GM12878 (cell line): ENCODE measurements around the gene WNT16. TPM values are rescaled to one million over a fixed set of nuclear protein-coding genes. Genes with fewer than 3 reads are reported as not detected.

Experiments
- ASH2L ChIP-seq: fragments of 300-600, 200-600 bp; sonication (generic); IDR thresholded peaks from 2 replicates; pipeline ENCODE4 v1.6.1; 2017; ENCODE audit warnings: low read depth, mild to moderate bottlenecking, borderline replicate concordance
- BACH1 ChIP-seq: fragments of 450-650 bp; IDR thresholded peaks from 2 replicates; pipeline ENCODE4 v1.6.1; 2017; ENCODE audit warnings: mild to moderate bottlenecking, borderline replicate concordance
- BCL11A ChIP-seq: IDR thresholded peaks from 2 replicates; pipeline ENCODE4 v1.6.1; 2011; ENCODE audit warnings: low read depth, low read length
- CHD1 ChIP-seq: IDR thresholded peaks from 2 replicates; pipeline ENCODE4 v1.6.1; 2012; ENCODE audit warnings: low read depth, low read length, improper control_type of control experiment
- CHD2 ChIP-seq: IDR thresholded peaks from 2 replicates; pipeline ENCODE4 v1.6.1; 2011; ENCODE audit warnings: low read depth, low read length, improper control_type of control experiment, borderline replicate concordance
- FOS ChIP-seq: IDR thresholded peaks from 3 replicates; pipeline ENCODE4 v1.6.1; 2011; ENCODE audit warnings: borderline replicate concordance; ENCODE audit not compliant: insufficient read length; ENCODE audit errors: extremely low read depth
- GABPA ChIP-seq: IDR thresholded peaks from 2 replicates; pipeline ENCODE4 v1.6.1; 2014; ENCODE audit warnings: antibody characterized with exemption, low read depth, mild to moderate bottlenecking, inconsistent platforms
- HCFC1 ChIP-seq: fragments of 150-350 bp; IDR thresholded peaks from 2 replicates; pipeline ENCODE4 v1.6.1; 2014; ENCODE audit warnings: low read length
- HDGF ChIP-seq: fragments of 450-650 bp; IDR thresholded peaks from 2 replicates; pipeline ENCODE4 v1.6.1; 2016; ENCODE audit warnings: antibody characterized with exemption
- IKZF1 ChIP-seq: fragments of 450-650 bp; conservative IDR thresholded peaks from 2 replicates; pipeline ENCODE4 v1.6.1; 2017; ENCODE audit warnings: antibody characterized with exemption, mild to moderate bottlenecking
- IKZF2 ChIP-seq, 2 experiments: fragments of 450-650 bp; IDR thresholded peaks; 2 replicates each; pipeline ENCODE4 v1.6.1; 2017; ENCODE audit warnings: mild to moderate bottlenecking in 2 of 2, moderate library complexity in 2 of 2
- JUNB ChIP-seq: IDR thresholded peaks from 2 replicates; pipeline ENCODE4 v1.6.1; 2016; ENCODE audit warnings: antibody characterized with exemption, mild to moderate bottlenecking
- JUND ChIP-seq: IDR thresholded peaks from 2 replicates; pipeline ENCODE4 v1.6.1; 2012; ENCODE audit warnings: low read depth, mild to moderate bottlenecking, low read length, improper control_type of control experiment, moderate library complexity
- NR2C2 ChIP-seq: IDR thresholded peaks from 2 replicates; pipeline ENCODE4 v1.6.1; 2011; ENCODE audit warnings: borderline replicate concordance, low read depth; ENCODE audit not compliant: control insufficient read depth, insufficient read length
- PAX5 ChIP-seq: IDR thresholded peaks from 2 replicates; pipeline ENCODE4 v1.6.1; 2011; ENCODE audit warnings: low read depth, low read length, borderline replicate concordance
- POLR2A ChIP-seq: IDR thresholded peaks from 2 replicates; pipeline ENCODE4 v1.6.1; 2011; ENCODE audit warnings: low read depth, mild to moderate bottlenecking, low read length
- POU2F2 ChIP-seq: IDR thresholded peaks from 3 replicates; pipeline ENCODE4 v1.6.1; 2011; ENCODE audit warnings: low read depth, mild to moderate bottlenecking, low read length, borderline replicate concordance
- RELB ChIP-seq: fragments of 450-650 bp; IDR thresholded peaks from 2 replicates; pipeline ENCODE4 v1.6.1; 2017; ENCODE audit warnings: low read depth, mild to moderate bottlenecking, moderate library complexity
- RUNX3 ChIP-seq: IDR thresholded peaks from 2 replicates; pipeline ENCODE4 v1.6.1; 2012; ENCODE audit warnings: low read length, inconsistent platforms
- SUPT20H ChIP-seq: IDR thresholded peaks from 2 replicates; pipeline ENCODE4 v1.6.1; 2011; ENCODE audit warnings: low read depth, mild to moderate bottlenecking, low read length, moderate library complexity, borderline replicate concordance; ENCODE audit not compliant: control insufficient read depth
- USF1 ChIP-seq: IDR thresholded peaks from 2 replicates; pipeline ENCODE4 v1.6.1; 2011; ENCODE audit warnings: borderline replicate concordance, low read depth, mild to moderate bottlenecking, moderate library complexity, mixed read lengths, low read length; ENCODE audit not compliant: insufficient read depth; ENCODE audit errors: extremely low read length
- ZNF24 ChIP-seq: fragments of 450-650 bp; IDR thresholded peaks from 2 replicates; pipeline ENCODE4 v1.6.1; 2017; ENCODE audit warnings: antibody characterized with exemption, mild to moderate bottlenecking
- polyA plus RNA-seq, 11 experiments: library from polyadenylated mRNA; depleted of rRNA in 4 of 11; unstranded in 6 of 11; stranded (reverse) in 5 of 11; fragments of >200 nt; fragmentation: Nextera tagmentation in 4 of 11; fragmentation: Illumina TruSeq in 1 of 11; extraction: Ambion mirVana in 4 of 11; extraction: Trizol in 1 of 11; gene quantifications; 1 replicate in 1 of 11; 2 replicates in 10 of 11; pipeline versions ENCODE4 v1.2.1 to v1.2.3, GENCODE V29; 2011 to 2016; ENCODE audit warnings: inconsistent platforms in 2 of 11, missing spikeins in 2 of 11, low read depth in 1 of 11
- total RNA-seq, 4 experiments: library from RNA; depleted of rRNA in 3 of 4; stranded (reverse); fragments of >200 nt in 3 of 4; fragmentation: Illumina TruSeq in 1 of 4; extraction: Trizol in 1 of 4; gene quantifications; 2 replicates each; pipeline versions ENCODE4 v1.2.1 to v1.2.3, GENCODE V29; 2013 to 2021
- TF ChIP-seq, protein P1 (sequence below): fragments of 450-650 bp; IDR thresholded peaks from 2 replicates; pipeline ENCODE4 v1.6.1; 2017; ENCODE audit warnings: mild to moderate bottlenecking, moderate library complexity

WNT16 gene
- total and polyA plus RNA-seq, 10 of the 15 experiments (the other 5 are each of a cell fraction or from before 2014, with no cell fraction given) = 0.05 to 0.11 (median 0.06) TPM; not detected in 5

GRCh38 chr7:121302214-121302745 is 26.5 kb upstream of the WNT16 start (continued):
- no peak for TF ChIP-seq ASH2L
- TF ChIP-seq POU2F2 = 0 out of 3 replicates have a peak, but pooled peaks have one; percentile 41
- no peak for TF ChIP-seq FOS
- no peak for TF ChIP-seq NR2C2
- no peak for TF ChIP-seq SUPT20H
- TF ChIP-seq BCL11A = peak; percentile 58; the same call in 1 of the 2 replicates
- no peak for TF ChIP-seq USF1
- TF ChIP-seq RUNX3 = peak; percentile 43
- TF ChIP-seq RELB = 0 out of 2 replicates have a peak, but pooled peaks have one; percentile 13
- TF ChIP-seq CHD2 = no peak
- peak; percentile 47; the same call in 1 of the 2 replicates for TF ChIP-seq BACH1
- peak; percentile 41; the same call in 1 of the 2 replicates for TF ChIP-seq PAX5
- TF ChIP-seq CHD1 = no peak
- TF ChIP-seq IKZF2 (IDR thresholded peaks at IDR 0.05) = peak; percentile 22 to 42; a peak in 2 of 4 replicates
- TF ChIP-seq, protein P1, sequence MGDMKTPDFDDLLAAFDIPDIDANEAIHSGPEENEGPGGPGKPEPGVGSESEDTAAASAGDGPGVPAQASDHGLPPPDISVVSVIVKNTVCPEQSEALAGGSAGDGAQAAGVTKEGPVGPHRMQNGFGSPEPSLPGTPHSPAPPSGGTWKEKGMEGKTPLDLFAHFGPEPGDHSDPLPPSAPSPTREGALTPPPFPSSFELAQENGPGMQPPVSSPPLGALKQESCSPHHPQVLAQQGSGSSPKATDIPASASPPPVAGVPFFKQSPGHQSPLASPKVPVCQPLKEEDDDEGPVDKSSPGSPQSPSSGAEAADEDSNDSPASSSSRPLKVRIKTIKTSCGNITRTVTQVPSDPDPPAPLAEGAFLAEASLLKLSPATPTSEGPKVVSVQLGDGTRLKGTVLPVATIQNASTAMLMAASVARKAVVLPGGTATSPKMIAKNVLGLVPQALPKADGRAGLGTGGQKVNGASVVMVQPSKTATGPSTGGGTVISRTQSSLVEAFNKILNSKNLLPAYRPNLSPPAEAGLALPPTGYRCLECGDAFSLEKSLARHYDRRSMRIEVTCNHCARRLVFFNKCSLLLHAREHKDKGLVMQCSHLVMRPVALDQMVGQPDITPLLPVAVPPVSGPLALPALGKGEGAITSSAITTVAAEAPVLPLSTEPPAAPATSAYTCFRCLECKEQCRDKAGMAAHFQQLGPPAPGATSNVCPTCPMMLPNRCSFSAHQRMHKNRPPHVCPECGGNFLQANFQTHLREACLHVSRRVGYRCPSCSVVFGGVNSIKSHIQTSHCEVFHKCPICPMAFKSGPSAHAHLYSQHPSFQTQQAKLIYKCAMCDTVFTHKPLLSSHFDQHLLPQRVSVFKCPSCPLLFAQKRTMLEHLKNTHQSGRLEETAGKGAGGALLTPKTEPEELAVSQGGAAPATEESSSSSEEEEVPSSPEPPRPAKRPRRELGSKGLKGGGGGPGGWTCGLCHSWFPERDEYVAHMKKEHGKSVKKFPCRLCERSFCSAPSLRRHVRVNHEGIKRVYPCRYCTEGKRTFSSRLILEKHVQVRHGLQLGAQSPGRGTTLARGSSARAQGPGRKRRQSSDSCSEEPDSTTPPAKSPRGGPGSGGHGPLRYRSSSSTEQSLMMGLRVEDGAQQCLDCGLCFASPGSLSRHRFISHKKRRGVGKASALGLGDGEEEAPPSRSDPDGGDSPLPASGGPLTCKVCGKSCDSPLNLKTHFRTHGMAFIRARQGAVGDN = no peak
- TF ChIP-seq JUND = no peak
- no peak for TF ChIP-seq HCFC1
- TF ChIP-seq IKZF1 = peak; percentile 34; the same call in 1 of the 2 replicates
- TF ChIP-seq JUNB = peak; percentile 56
- 0 out of 2 replicates have a peak, but pooled peaks have one; percentile 33 for TF ChIP-seq ZNF24
- no peak for TF ChIP-seq POLR2A
- no peak for TF ChIP-seq HDGF
- TF ChIP-seq GABPA = 0 out of 2 replicates have a peak, but pooled peaks have one; percentile 9
